ENCODE results near the gene DRC3.

Gene DRC3

GRCh38 chr17:18045691-18046350, 73.2 kb downstream of the DRC3 start:
- DNase-seq (ENCODE audit: low read depth, low spot score) = no peak

GRCh38 chr17:18055597-18055996, 82.9 kb downstream of the DRC3 start:
- DNase-seq (ENCODE audit: low read depth, low spot score) = no peak

DNA sequence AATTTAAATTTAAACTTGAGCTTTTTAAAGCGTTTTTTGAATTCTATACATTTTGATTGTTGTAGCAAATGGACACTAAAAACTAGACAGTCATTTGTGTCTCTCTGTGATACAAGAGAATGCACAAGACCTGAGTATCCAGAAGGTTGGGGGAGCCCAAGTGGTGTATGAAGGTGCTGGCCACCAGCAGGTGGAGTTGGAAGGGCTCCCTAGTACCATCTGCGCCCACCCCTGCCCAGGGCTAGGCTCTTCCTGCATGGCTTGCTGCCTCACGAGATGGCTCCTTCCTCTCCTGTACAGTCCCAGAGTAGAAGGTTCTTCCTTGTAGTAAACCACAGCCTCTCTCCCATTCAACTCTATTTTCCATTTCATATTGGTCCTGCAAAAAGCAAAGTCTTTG, 83.6 kb downstream of the DRC3 start:
- no peak for DNase-seq (ENCODE audit: low read depth, low spot score)

- no peak for DNase-seq (ENCODE audit: low read depth, low spot score)
These were observed 86.6 kb downstream of the DRC3 start for GRCh38 chr17:18059283-18059682.

DNA sequence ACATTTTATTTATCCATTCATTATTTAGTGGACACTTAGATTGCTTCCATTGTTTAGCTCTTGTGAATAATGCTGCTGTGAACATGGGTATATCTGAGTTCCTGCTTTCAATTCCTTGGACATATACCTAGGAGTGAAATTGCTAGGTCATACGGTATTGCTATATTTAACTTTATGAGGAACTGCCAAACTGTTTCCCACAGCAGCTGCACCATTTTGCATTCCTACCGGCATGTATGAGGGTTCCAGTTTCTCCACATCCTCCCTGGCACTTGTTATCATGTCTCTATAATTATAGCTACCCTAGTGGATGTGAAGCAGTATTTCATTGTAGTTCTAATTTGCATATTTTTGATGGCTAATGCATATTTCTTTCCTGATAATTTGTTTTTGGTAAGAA, 91.4 kb downstream of the DRC3 start:
- DNase-seq (ENCODE audit: low read depth, low spot score) = no peak

DNA sequence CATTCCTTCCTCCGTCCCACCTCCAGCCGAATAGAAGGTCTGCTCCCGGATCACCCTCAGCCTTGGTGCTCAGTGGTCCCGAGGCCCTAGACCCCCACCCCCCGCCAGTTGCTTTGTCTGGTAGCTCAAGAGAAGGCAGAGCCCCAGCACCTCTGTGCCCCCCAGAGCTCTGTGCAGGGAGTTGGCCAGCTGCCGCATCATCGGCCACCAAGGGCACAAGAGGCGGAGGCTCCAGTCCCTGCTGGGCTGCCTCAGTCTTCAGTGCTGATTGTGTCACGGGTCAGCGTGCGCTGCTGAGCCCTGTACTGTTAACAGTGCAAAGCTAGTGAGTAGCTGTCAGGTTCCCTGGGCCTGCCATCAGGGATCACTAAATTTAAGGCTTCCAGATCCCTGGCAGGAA, 92.9 kb downstream of the DRC3 start:
- no peak for DNase-seq (ENCODE audit: low read depth, low spot score)

All from astrocyte of the hippocampus (primary cell).